ENCODE results near the gene EEF1A2.

EEF1A2 gene

DNA sequence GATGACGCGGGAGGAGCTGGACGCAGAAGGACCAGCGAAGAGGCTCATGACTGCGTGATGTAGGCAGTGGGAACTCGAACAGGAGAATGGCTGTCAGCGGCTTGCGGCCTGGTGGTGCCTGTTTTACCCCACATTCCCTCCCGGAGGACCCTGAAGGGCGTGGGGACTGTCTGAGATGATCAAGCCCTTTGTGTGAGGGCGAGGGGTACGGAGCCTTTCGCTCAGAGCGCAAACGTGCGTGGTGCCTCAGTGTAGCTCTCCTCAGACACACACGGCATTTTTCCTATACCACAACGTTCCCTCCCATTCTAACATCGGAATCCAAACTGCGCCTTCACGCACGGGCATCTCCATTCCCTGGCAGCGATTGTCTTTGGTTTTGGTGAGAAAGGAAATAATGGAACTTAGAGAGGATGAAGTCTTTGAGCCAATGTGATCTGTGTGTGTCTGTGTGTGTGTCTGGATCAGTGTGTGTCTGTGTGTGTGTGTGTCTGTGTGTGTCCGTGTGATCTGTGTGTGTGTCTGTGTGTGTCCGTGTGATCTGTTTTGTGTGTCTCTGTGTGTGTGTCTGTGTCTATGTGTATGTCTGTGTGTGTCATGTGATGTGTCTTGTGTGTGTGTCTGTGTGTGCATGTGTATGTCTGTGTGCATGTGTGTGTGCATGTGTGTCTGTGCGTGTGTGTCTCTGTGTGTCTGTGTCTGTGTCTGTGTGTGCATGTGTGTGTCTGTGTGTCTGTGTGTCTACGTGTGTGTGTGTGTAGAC lies 33.0 kb upstream of the EEF1A2 start:
- TF ChIP-seq CTCF (IDR thresholded peaks at IDR 0.05): no peak
- TF ChIP-seq ZFX (IDR thresholded peaks at IDR 0.05; ENCODE audit: borderline replicate concordance): no peak
- H3K27ac ChIP-seq: no peak overlapping the region

- no peak for TF ChIP-seq CTCF (IDR thresholded peaks at IDR 0.05)
- TF ChIP-seq ZFX (IDR thresholded peaks at IDR 0.05; ENCODE audit: borderline replicate concordance): no peak
- H3K27ac ChIP-seq: no peak overlapping the region
Measured at GRCh38 chr20:63530788-63531160, 31.9 kb upstream of the EEF1A2 start.

DNA sequence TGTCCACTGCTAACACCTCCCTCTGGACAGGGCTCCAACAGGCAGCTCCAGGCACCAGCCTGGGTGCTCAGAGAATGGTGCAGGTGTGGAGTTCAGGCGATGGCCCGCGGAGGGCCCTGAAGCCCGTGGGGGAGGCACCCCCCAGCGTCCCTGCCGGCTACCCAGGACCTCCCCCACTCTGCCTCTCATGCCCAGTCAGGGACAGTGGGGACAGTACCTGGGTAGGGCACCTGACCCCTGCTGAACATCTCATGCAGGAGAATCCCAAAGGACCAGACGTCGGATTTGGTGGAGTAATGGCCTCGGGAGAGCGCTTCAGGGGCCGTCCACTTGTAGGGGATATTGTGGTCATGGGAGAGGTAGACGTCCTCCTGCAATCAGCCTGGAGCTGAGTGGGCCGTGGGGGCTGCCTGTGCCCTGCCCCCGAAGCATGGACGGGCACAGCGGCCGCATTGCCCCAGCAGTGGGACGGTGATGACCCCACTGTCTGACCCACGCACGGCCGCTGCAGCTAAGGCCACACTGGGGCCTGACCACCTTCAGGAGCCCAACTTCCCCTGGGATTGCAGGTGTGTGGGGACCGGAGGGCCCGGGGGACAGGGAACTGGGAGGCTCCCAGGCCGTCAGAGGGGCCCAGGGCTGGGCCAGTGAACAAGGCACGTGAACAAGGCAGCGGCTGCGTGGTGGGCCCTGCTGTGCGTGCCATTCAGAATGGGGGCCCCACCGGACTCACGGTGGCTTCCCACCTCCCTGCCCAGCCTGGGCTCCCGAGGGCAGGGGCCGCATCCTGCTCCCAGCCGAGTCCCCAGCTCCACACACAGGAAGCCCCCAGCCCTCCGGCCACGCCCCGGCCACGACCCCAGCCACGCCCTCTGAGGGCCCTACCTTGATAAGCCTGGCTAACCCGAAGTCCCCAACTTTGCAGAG lies 31.2 kb upstream of the EEF1A2 start:
- no peak for TF ChIP-seq ZFX (IDR thresholded peaks at IDR 0.05; ENCODE audit: borderline replicate concordance)
- no peak for TF ChIP-seq CTCF (IDR thresholded peaks at IDR 0.05)
- H3K27ac ChIP-seq: no peak overlapping the region

DNA sequence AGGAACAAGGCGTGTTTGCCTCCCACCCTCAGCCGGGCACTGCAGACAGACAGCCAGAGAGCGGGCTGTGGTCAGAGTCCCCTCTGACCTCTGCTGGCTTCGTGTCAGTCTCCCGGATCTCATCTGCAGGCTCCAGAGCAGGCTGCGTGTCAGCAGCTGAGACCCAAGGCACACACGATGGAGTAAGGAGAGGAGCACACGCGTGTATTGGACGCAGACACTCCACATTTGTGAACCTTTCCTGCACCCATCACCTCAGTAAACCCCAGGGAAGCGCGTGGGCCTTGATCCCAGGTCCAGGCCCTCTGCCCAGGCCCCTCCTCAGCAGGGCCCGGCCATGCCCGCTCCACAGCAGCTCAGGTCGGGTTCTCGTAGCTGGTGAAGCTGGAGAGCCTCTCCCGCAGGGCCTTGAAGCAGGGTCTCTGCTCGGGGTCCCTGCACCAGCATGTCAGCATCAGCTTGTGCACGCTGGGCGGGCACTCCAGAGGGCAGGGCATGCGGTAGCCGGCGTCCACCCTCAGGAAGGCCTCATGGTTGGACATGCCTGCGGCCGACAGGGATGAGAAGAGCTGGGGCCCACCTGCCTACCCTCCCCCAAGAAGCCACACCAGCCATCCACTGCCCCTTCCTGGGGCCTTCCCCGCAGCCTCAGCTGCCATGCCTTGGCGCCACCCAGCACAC lies 30.4 kb upstream of the EEF1A2 start:
- no peak overlapping the region for H3K27ac ChIP-seq
- no peak for TF ChIP-seq CTCF (IDR thresholded peaks at IDR 0.05)
- no peak for TF ChIP-seq ZFX (IDR thresholded peaks at IDR 0.05; ENCODE audit: borderline replicate concordance)

DNA sequence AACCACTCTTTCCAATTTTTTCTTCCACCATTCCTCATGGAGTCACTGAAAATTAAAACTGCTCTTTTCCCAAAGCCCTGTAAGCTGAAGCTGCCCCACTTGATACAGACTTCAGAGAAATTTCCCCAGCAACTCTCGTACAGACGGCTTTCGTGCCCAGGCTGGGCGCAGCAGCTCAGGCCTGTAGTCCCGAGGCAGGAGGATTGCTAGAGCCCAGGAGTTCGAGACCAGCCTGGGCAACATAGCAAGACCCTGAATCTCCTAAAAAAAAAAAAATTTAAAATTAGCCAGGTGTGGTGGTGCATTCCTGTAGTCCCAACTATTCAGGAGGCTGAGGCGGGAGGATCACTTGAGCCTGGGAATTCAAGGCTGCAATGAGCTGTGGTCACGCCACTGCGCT lies 28.3 kb upstream of the EEF1A2 start:
- H3K27ac ChIP-seq: no peak overlapping the region
- TF ChIP-seq CTCF (IDR thresholded peaks at IDR 0.05) (no peak), ZFX (IDR thresholded peaks at IDR 0.05; ENCODE audit: borderline replicate concordance) (no peak)

GRCh38 chr20:63525971-63526370 lies 27.1 kb upstream of the EEF1A2 start:
- no peak overlapping the region for H3K27ac ChIP-seq

More at GRCh38 chr20:63525971-63526370, 27.1 kb upstream of the EEF1A2 start:
- TF ChIP-seq ZFX (IDR thresholded peaks at IDR 0.05; ENCODE audit: borderline replicate concordance) (no peak), CTCF (IDR thresholded peaks at IDR 0.05) (no peak)

Data from 22Rv1 (cell line).